Loucy (cell line): ENCODE results near the gene RFX1.

Experiments used
- H2AFZ ChIP-seq: fragments of 200-600 bp; sonication (generic); 2 replicates; pipeline ENCODE4 v1.6.0; 2016; ENCODE audit warnings: antibody characterized with exemption, mild to moderate bottlenecking, low read length, moderate library complexity
- H3F3A ChIP-seq: fragments of 200-600 bp; 2 replicates; pipeline ENCODE4 v1.6.0; 2016; ENCODE audit warnings: antibody characterized with exemption, low read depth, mild to moderate bottlenecking
- H3K27me3 ChIP-seq: fragments of 200-600 bp; sonication (generic); 2 replicates; pipeline ENCODE4 v1.6.1; 2014; ENCODE audit warnings: low read length, mild to moderate bottlenecking; ENCODE audit not compliant: insufficient read depth, poor library complexity, severe bottlenecking
- H3K36me3 ChIP-seq: fragments of 200-600 bp; sonication (generic); 2 replicates; pipeline ENCODE4 v1.6.1; 2016; ENCODE audit warnings: low read length; ENCODE audit not compliant: insufficient read depth
- H3K4me1 ChIP-seq: fragments of 200-600 bp; sonication (generic); 2 replicates; pipeline ENCODE4 v1.5.1; 2014; ENCODE audit warnings: low read length, mild to moderate bottlenecking; ENCODE audit not compliant: insufficient read depth, poor library complexity, severe bottlenecking
- H3K4me2 ChIP-seq: fragments of 200-600 bp; sonication (generic); 2 replicates; pipeline ENCODE4 v1.6.0; 2014; ENCODE audit warnings: antibody characterized with exemption, low read length, low read depth, mild to moderate bottlenecking; ENCODE audit not compliant: poor library complexity, severe bottlenecking
- H3K4me3 ChIP-seq: fragments of 200-600 bp; sonication (generic); 2 replicates; pipeline ENCODE4 v1.5.1; 2014; ENCODE audit warnings: low read length, mild to moderate bottlenecking, mixed read lengths; ENCODE audit not compliant: poor library complexity, severe bottlenecking
- H3K79me2 ChIP-seq: fragments of 200-600 bp; sonication (generic); 2 replicates; pipeline ENCODE4 v1.6.1; 2014; ENCODE audit warnings: low read length; ENCODE audit not compliant: insufficient read depth
- H3K9ac ChIP-seq: fragments of 200-600 bp; sonication (generic); 2 replicates; pipeline ENCODE4 v1.6.0; 2014; ENCODE audit warnings: mild to moderate bottlenecking, low read depth, low read length, moderate library complexity; ENCODE audit not compliant: poor library complexity, severe bottlenecking
- H3K9me2 ChIP-seq: fragments of 200-600 bp; sonication (generic); replicated peaks from 2 replicates; pipeline ENCODE4 v1.6.1; 2016; ENCODE audit warnings: low read depth, low read length, mixed read lengths
- H3K9me3 ChIP-seq: fragments of 200-600 bp; sonication (generic); 2 replicates; pipeline ENCODE4 v1.6.1; 2014; ENCODE audit warnings: mild to moderate bottlenecking, antibody characterized with exemption, low read length, low read depth; ENCODE audit not compliant: insufficient read depth
- H4K20me1 ChIP-seq: fragments of 200-600 bp; sonication (generic); 2 replicates; pipeline ENCODE4 v1.6.0; 2014; ENCODE audit warnings: antibody characterized with exemption, low read length, mild to moderate bottlenecking; ENCODE audit not compliant: insufficient read depth, poor library complexity, severe bottlenecking
- CTCF ChIP-seq: fragments of 200-600 bp; sonication (generic); conservative IDR thresholded peaks from 2 replicates; pipeline ENCODE4 v1.5.1; 2014; ENCODE audit warnings: mild to moderate bottlenecking, antibody characterized with exemption, low read length
- EZH2phosphoT487 ChIP-seq: fragments of 200-600 bp; IDR thresholded peaks from 2 replicates; pipeline ENCODE4 v1.6.1; 2018; ENCODE audit warnings: antibody characterized with exemption, mild to moderate bottlenecking, moderate library complexity, borderline replicate concordance

RFX1 gene

GRCh38 chr19:13960863-13961784 is 45.0 kb downstream of the RFX1 start:
- H3K9ac ChIP-seq, result no peak overlapping the region

GRCh38 chr19:13959962-13960862 is 45.9 kb downstream of the RFX1 start:
- Histone ChIP-seq H3K4me3 (no peak overlapping the region), H3K4me2 (no peak overlapping the region), H4K20me1 (peaks cover 13% of the 10 kb centered on the region), H2AFZ (no peak overlapping the region), H3K36me3 (peaks cover 56% of the 10 kb centered on the region; the same call in 1 of the 2 replicates), H3F3A (no peaks in the 10 kb centered on the region), H3K9ac (no peak overlapping the region), H3K9me2 (no peaks in the 10 kb centered on the region), H3K9me3 (no peaks in the 10 kb centered on the region), H3K79me2 (peaks cover 33% of the 10 kb centered on the region; the same call in 1 of the 2 replicates), H3K4me1 (no peaks in the 10 kb centered on the region), H3K27me3 (no peaks in the 10 kb centered on the region)
- TF ChIP-seq EZH2phosphoT487 (no peak), CTCF (peak; percentile 52)

More at GRCh38 chr19:13960863-13961784, 45.0 kb downstream of the RFX1 start:
- Histone ChIP-seq H3K9me2 (no peaks in the 10 kb centered on the region), H3K27me3 (no peaks in the 10 kb centered on the region), H2AFZ (no peak overlapping the region), H3K36me3 (peaks cover 48% of the 10 kb centered on the region; the same call in 1 of the 2 replicates), H3K9me3 (no peaks in the 10 kb centered on the region), H3F3A (no peaks in the 10 kb centered on the region), H3K4me2 (no peak overlapping the region), H3K79me2 (peaks cover 24% of the 10 kb centered on the region; the same call in 1 of the 2 replicates), H3K4me3 (no peak overlapping the region), H3K4me1 (no peaks in the 10 kb centered on the region), H4K20me1 (peaks cover 13% of the 10 kb centered on the region)
- TF ChIP-seq CTCF (no peak), EZH2phosphoT487 (no peak)

- Histone ChIP-seq H3K9ac (no peak overlapping the region), H3K4me2 (no peak overlapping the region), H2AFZ (no peak overlapping the region), H3F3A (no peaks in the 10 kb centered on the region), H3K79me2 (peaks cover 42% of the 10 kb centered on the region), H3K36me3 (peaks cover 54% of the 10 kb centered on the region; the same call in 1 of the 2 replicates), H3K9me3 (no peaks in the 10 kb centered on the region), H3K4me3 (no peak overlapping the region), H3K9me2 (no peaks in the 10 kb centered on the region), H3K27me3 (no peaks in the 10 kb centered on the region), H3K4me1 (no peaks in the 10 kb centered on the region), H4K20me1 (peaks cover 14% of the 10 kb centered on the region)
- TF ChIP-seq EZH2phosphoT487 (no peak), CTCF (no peak)
These were observed 46.8 kb downstream of the RFX1 start for GRCh38 chr19:13959141-13959961.
